ENCODE results near the gene TNRC6B.

Gene TNRC6B

GRCh38 chr22:40326905-40327735 is 149.4 kb downstream of the TNRC6B start:
- DNase-seq (ENCODE audit: low read depth in 2 of 2), result no peak

GRCh38 chr22:40328546-40329456 is 151.1 kb downstream of the TNRC6B start:
- no peak for DNase-seq (ENCODE audit: low read depth in 2 of 2)

- DNase-seq (ENCODE audit: low read depth in 2 of 2), result no peak
Measured at GRCh38 chr22:40329466-40329865, 151.7 kb downstream of the TNRC6B start.

GRCh38 chr22:40330086-40330485 is 152.4 kb downstream of the TNRC6B start:
- no peak for DNase-seq (ENCODE audit: low read depth in 2 of 2)

GRCh38 chr22:40330615-40331014 is 152.9 kb downstream of the TNRC6B start:
- DNase-seq (ENCODE audit: low read depth in 2 of 2), result no peak

- DNase-seq (ENCODE audit: low read depth in 2 of 2), result no peak
Measured at GRCh38 chr22:40331706-40332105, 154.0 kb downstream of the TNRC6B start.

GRCh38 chr22:40332319-40332781 is 154.6 kb downstream of the TNRC6B start:
- no peak for DNase-seq (ENCODE audit: low read depth in 2 of 2)

GRCh38 chr22:40334060-40334459 is 156.3 kb downstream of the TNRC6B start:
- DNase-seq (ENCODE audit: low read depth in 2 of 2), result no peak

- no peak for DNase-seq (ENCODE audit: low read depth in 2 of 2)
Measured at GRCh38 chr22:40334899-40335298, 157.2 kb downstream of the TNRC6B start.

- no peak for DNase-seq (ENCODE audit: low read depth in 2 of 2)
Measured at GRCh38 chr22:40335358-40335757, 157.6 kb downstream of the TNRC6B start.

- no peak for DNase-seq (ENCODE audit: low read depth in 2 of 2)
Measured at GRCh38 chr22:40340044-40340443, 162.3 kb downstream of the TNRC6B start.

- no peak for DNase-seq (ENCODE audit: low read depth in 2 of 2)
Measured at GRCh38 chr22:40341604-40342003, 163.9 kb downstream of the TNRC6B start.

GRCh38 chr22:40342521-40342920 is 164.8 kb downstream of the TNRC6B start:
- DNase-seq (ENCODE audit: low read depth in 2 of 2), result no peak

- DNase-seq (ENCODE audit: low read depth in 2 of 2), result no peak
Measured at GRCh38 chr22:40345271-40345670, 167.5 kb downstream of the TNRC6B start.

- peak; percentile 24 to 48 for DNase-seq (ENCODE audit: low read depth in 2 of 2)
Measured at GRCh38 chr22:40345815-40346184, 168.1 kb downstream of the TNRC6B start.

- DNase-seq (ENCODE audit: low read depth in 2 of 2), result peak; percentile 60 to 82
Measured at GRCh38 chr22:40346185-40347118, 168.7 kb downstream of the TNRC6B start, which contains the start of gene ADSL. TSS of gene ADSL (plus strand) at chr22:40346500. CDS start at chr22:40346559, 59 bp downstream.

GRCh38 chr22:40347300-40347699 is 169.6 kb downstream of the TNRC6B start:
- DNase-seq (ENCODE audit: low read depth in 2 of 2), result no peak

- peak; percentile 47 to 54 for DNase-seq (ENCODE audit: low read depth in 2 of 2)
Measured at GRCh38 chr22:40348025-40348658, 170.4 kb downstream of the TNRC6B start.

GRCh38 chr22:40352763-40353162 is 175.0 kb downstream of the TNRC6B start:
- no peak for DNase-seq (ENCODE audit: low read depth in 2 of 2)

GRCh38 chr22:40361100-40361499 is 183.4 kb downstream of the TNRC6B start:
- DNase-seq (ENCODE audit: low read depth in 2 of 2), result no peak

GRCh38 chr22:40363059-40363458 is 185.3 kb downstream of the TNRC6B start:
- DNase-seq (ENCODE audit: low read depth in 2 of 2), result no peak

Data from stimulated activated CD8-positive, alpha-beta memory T cell treated with anti-CD3 and anti-CD28 coated beads, Interleukin-7, amount 100 ng/mL, for 4 hours (primary cell).